ENCODE data around the gene SLC1A6. TPM values are rescaled to one million over a fixed set of nuclear protein-coding genes. Genes with fewer than 3 reads are reported as not detected.

SLC1A6 gene
- total and polyA plus RNA-seq, 2 donors from 2014 or later, result not detected

- no peak for TF ChIP-seq CTCF (IDR thresholded peaks at IDR 0.05; ENCODE audit: borderline replicate concordance, extremely low read depth, insufficient read depth)
- Histone ChIP-seq H3K27ac (ENCODE audit: low read depth in 2 of 2, low read length in 2 of 2) (no peak overlapping the region), H3K36me3 (ENCODE audit: control insufficient read depth in 2 of 3, insufficient read depth in 3 of 3, low read length in 3 of 3) (no peaks in the 10 kb centered on the region), H3K4me3 (ENCODE audit: low read length in 3 of 3) (no peak overlapping the region), H3K9me3 (ENCODE audit: control insufficient read depth in 2 of 3, insufficient read depth in 1 of 3, low read length in 3 of 3) (no peaks in the 10 kb centered on the region), H3K27me3 (ENCODE audit: control insufficient read depth, insufficient read depth, low read length) (no peaks in the 10 kb centered on the region), H3K9ac (ENCODE audit: low read length in 3 of 3) (no peak overlapping the region), H3K4me1 (ENCODE audit: control insufficient read depth in 2 of 3, insufficient read depth in 2 of 3, low read depth in 1 of 3, low read length in 3 of 3) (no peaks in the 10 kb centered on the region)
- DNase-seq (no peak), FAIRE-seq (no peak)
- intact Hi-C loops (cut with DNase I), result no loop called here
Measured at GRCh38 chr19:14915116-14915515, 64.5 kb downstream of the SLC1A6 start.

- no peak for TF ChIP-seq CTCF (IDR thresholded peaks at IDR 0.05; ENCODE audit: borderline replicate concordance, extremely low read depth, insufficient read depth)
- Histone ChIP-seq H3K36me3 (ENCODE audit: control insufficient read depth in 2 of 3, insufficient read depth in 3 of 3, low read length in 3 of 3) (no peaks in the 10 kb centered on the region), H3K27me3 (ENCODE audit: control insufficient read depth, insufficient read depth, low read length) (no peaks in the 10 kb centered on the region), H3K4me1 (ENCODE audit: control insufficient read depth in 2 of 3, insufficient read depth in 2 of 3, low read depth in 1 of 3, low read length in 3 of 3) (no peaks in the 10 kb centered on the region), H3K9ac (ENCODE audit: low read length in 3 of 3) (no peak overlapping the region), H3K4me3 (ENCODE audit: low read length in 3 of 3) (no peak overlapping the region), H3K27ac (ENCODE audit: low read depth in 2 of 2, low read length in 2 of 2) (no peak overlapping the region), H3K9me3 (ENCODE audit: control insufficient read depth in 2 of 3, insufficient read depth in 1 of 3, low read length in 3 of 3) (no peaks in the 10 kb centered on the region)
- DNase-seq (no peak), FAIRE-seq (no peak)
- intact Hi-C loops (cut with DNase I), result no loop called here
Measured at GRCh38 chr19:14906711-14907110, 73.0 kb downstream of the SLC1A6 start.

- FAIRE-seq, result no peak
- DNase-seq, result no peak
- Histone ChIP-seq H3K27ac (ENCODE audit: low read depth in 2 of 2, low read length in 2 of 2) (no peak overlapping the region), H3K4me3 (ENCODE audit: low read length in 3 of 3) (no peak overlapping the region), H3K9me3 (ENCODE audit: control insufficient read depth in 2 of 3, insufficient read depth in 1 of 3, low read length in 3 of 3) (no peaks in the 10 kb centered on the region), H3K4me1 (ENCODE audit: control insufficient read depth in 2 of 3, insufficient read depth in 2 of 3, low read depth in 1 of 3, low read length in 3 of 3) (no peaks in the 10 kb centered on the region), H3K27me3 (ENCODE audit: control insufficient read depth, insufficient read depth, low read length) (no peaks in the 10 kb centered on the region), H3K36me3 (ENCODE audit: control insufficient read depth in 2 of 3, insufficient read depth in 3 of 3, low read length in 3 of 3) (no peaks in the 10 kb centered on the region), H3K9ac (ENCODE audit: low read length in 3 of 3) (no peak overlapping the region)
- no peak for TF ChIP-seq CTCF (IDR thresholded peaks at IDR 0.05; ENCODE audit: borderline replicate concordance, extremely low read depth, insufficient read depth)
- intact Hi-C loops (cut with DNase I), result no loop called here
Measured at GRCh38 chr19:14901675-14902260, 77.9 kb downstream of the SLC1A6 start.

Other genes starting within 250 kb of the SLC1A6 start
- 10.4 TPM for gene ADGRE2, start 201.3 kb downstream of the SLC1A6 start, total RNA-seq
- gene ADGRE2, start 201.3 kb downstream of the SLC1A6 start, polyA plus RNA-seq (ENCODE audit: insufficient read depth, low read depth, low replicate concordance), result 0.15 TPM
- not detected for gene OR7A5, start 144.7 kb downstream of the SLC1A6 start, total RNA-seq
- gene OR7A5, start 144.7 kb downstream of the SLC1A6 start, polyA plus RNA-seq (ENCODE audit: insufficient read depth, low read depth, low replicate concordance), result not detected
- gene OR7C1, start 144.7 kb downstream of the SLC1A6 start, total RNA-seq, result 0.19 TPM
- not detected for gene OR7C1, start 144.7 kb downstream of the SLC1A6 start, polyA plus RNA-seq (ENCODE audit: insufficient read depth, low read depth, low replicate concordance)
- not detected for gene OR7A10, start 130.9 kb downstream of the SLC1A6 start, total RNA-seq
- gene OR7A10, start 130.9 kb downstream of the SLC1A6 start, polyA plus RNA-seq (ENCODE audit: insufficient read depth, low read depth, low replicate concordance), result not detected
- not detected for gene OR7A17, start 93.7 kb downstream of the SLC1A6 start, total RNA-seq
- gene OR7A17, start 93.7 kb downstream of the SLC1A6 start, polyA plus RNA-seq (ENCODE audit: insufficient read depth, low read depth, low replicate concordance), result not detected
- not detected for gene OR7C2, start 38.4 kb downstream of the SLC1A6 start, total RNA-seq
- gene OR7C2, start 38.4 kb downstream of the SLC1A6 start, polyA plus RNA-seq (ENCODE audit: insufficient read depth, low read depth, low replicate concordance), result not detected
- gene CASP14, start 69.6 kb upstream of the SLC1A6 start, total RNA-seq, result 0.16 TPM
- gene CASP14, start 69.6 kb upstream of the SLC1A6 start, polyA plus RNA-seq (ENCODE audit: insufficient read depth, low read depth, low replicate concordance), result not detected
- not detected for gene OR1I1, start 102.3 kb upstream of the SLC1A6 start, total RNA-seq
- not detected for gene OR1I1, start 102.3 kb upstream of the SLC1A6 start, polyA plus RNA-seq (ENCODE audit: insufficient read depth, low read depth, low replicate concordance)
- gene SYDE1, start 127.5 kb upstream of the SLC1A6 start, total RNA-seq, result 26.9 TPM
- gene SYDE1, start 127.5 kb upstream of the SLC1A6 start, polyA plus RNA-seq (ENCODE audit: insufficient read depth, low read depth, low replicate concordance), result 13.9 TPM
- gene NOTCH3, start 221.1 kb upstream of the SLC1A6 start, total RNA-seq, result 92.3 TPM
- 15.1 TPM for gene NOTCH3, start 221.1 kb upstream of the SLC1A6 start, polyA plus RNA-seq (ENCODE audit: insufficient read depth, low read depth, low replicate concordance)